WTC11 (cell line): Measurements from ENCODE around the gene ANKRD13C. TPM values are rescaled to one million over a fixed set of nuclear protein-coding genes. Genes with fewer than 3 reads are reported as not detected.

Experiments used
- ATAC-seq: fragments of 200-7000 bp; cut with Tn5 transposase; 2 replicates; pipeline ENCODE4 v1.10.0; 2021; ENCODE audit warnings: mild to moderate bottlenecking, moderate library complexity
- CTCF ChIA-PET: fragments of 300-600 bp; sonication (Branson Sonifier 250); formaldehyde crosslinking; loops from one replicate; lab custom pipeline; 2021; ENCODE audit warnings: antibody characterized with exemption; lab: Charles Lee
- POLR2A ChIA-PET: fragments of 350-600 bp; sonication (Branson Sonifier 250); formaldehyde crosslinking; loops from one replicate; lab custom pipeline; 2021; ENCODE audit warnings: antibody characterized with exemption; lab: Charles Lee
- DNase-seq: peaks from one replicate; pipeline ENCODE4 v3.0.0; 2021; ENCODE audit warnings: low spot score
- H3K27ac Mint-ChIP-seq: 2 replicates; pipeline ENCODE4 v1.8.0; 2021; ENCODE audit warnings: mixed read lengths
- H3K27me3 Mint-ChIP-seq: 2 replicates; pipeline ENCODE4 v1.8.0; 2021; ENCODE audit warnings: low read depth, mild to moderate bottlenecking, moderate library complexity, mixed read lengths
- H3K36me3 Mint-ChIP-seq: 2 replicates; pipeline ENCODE4 v1.8.0; 2021; ENCODE audit warnings: mixed read lengths
- H3K4me1 Mint-ChIP-seq: 2 replicates; pipeline ENCODE4 v1.8.0; 2022; ENCODE audit warnings: mixed read lengths
- H3K4me3 Mint-ChIP-seq: 2 replicates; pipeline ENCODE4 v1.8.0; 2021; ENCODE audit warnings: mild to moderate bottlenecking, moderate library complexity, mixed read lengths
- H3K9me3 Mint-ChIP-seq: 2 replicates; pipeline ENCODE4 v1.8.0; 2021; ENCODE audit warnings: mixed read lengths
- ATF6 ChIP-seq: sonication (generic); formaldehyde crosslinking; IDR thresholded peaks from 2 replicates; pipeline ENCODE4 v1.8.1; 2023; ENCODE audit warnings: mild to moderate bottlenecking, missing genetic modification reagents
- CDX4 ChIP-seq: fragments of 250-450 bp; sonication (Bioruptor Pico); IDR thresholded peaks from 2 replicates; pipeline ENCODE4 v1.9.0; 2021; ENCODE audit warnings: moderate library complexity, mild to moderate bottlenecking, inconsistent platforms, borderline replicate concordance
- E2F5 ChIP-seq: sonication (generic); formaldehyde crosslinking; IDR thresholded peaks from 2 replicates; pipeline ENCODE4 v1.8.1; 2022; ENCODE audit warnings: mild to moderate bottlenecking, moderate library complexity, missing genetic modification reagents
- ELF4 ChIP-seq: sonication (generic); formaldehyde crosslinking; IDR thresholded peaks from 2 replicates; pipeline ENCODE4 v1.8.1; 2022; ENCODE audit warnings: low read depth, mild to moderate bottlenecking, moderate library complexity, missing genetic modification reagents
- ETV6 ChIP-seq: sonication (generic); formaldehyde crosslinking; IDR thresholded peaks from 2 replicates; pipeline ENCODE4 v1.8.1; 2022; ENCODE audit warnings: mild to moderate bottlenecking, missing genetic modification reagents
- FOXP4 ChIP-seq: sonication (generic); formaldehyde crosslinking; IDR thresholded peaks from 2 replicates; pipeline ENCODE4 v1.8.0; 2022; ENCODE audit warnings: mild to moderate bottlenecking, missing genetic modification reagents
- KAT7 ChIP-seq: sonication (generic); formaldehyde crosslinking; IDR thresholded peaks from 2 replicates; pipeline ENCODE4 v1.8.1; 2023; ENCODE audit warnings: missing genetic modification reagents, mild to moderate bottlenecking, borderline replicate concordance
- PREB ChIP-seq: sonication (generic); formaldehyde crosslinking; IDR thresholded peaks from 2 replicates; pipeline ENCODE4 v1.8.1; 2022; ENCODE audit warnings: mild to moderate bottlenecking, missing genetic modification reagents, moderate library complexity, borderline replicate concordance
- PRRX2 ChIP-seq: fragments of 250-450 bp; sonication (Bioruptor Pico); IDR thresholded peaks from 2 replicates; pipeline ENCODE4 v1.8.0; 2021; ENCODE audit warnings: mild to moderate bottlenecking
- SMAD3 ChIP-seq: sonication (generic); formaldehyde crosslinking; IDR thresholded peaks from 2 replicates; pipeline ENCODE4 v1.8.0; 2022; ENCODE audit warnings: missing genetic modification reagents, mild to moderate bottlenecking, borderline replicate concordance
- STAT6 ChIP-seq: sonication (generic); formaldehyde crosslinking; conservative IDR thresholded peaks from 2 replicates; pipeline ENCODE4 v1.8.1; 2023; ENCODE audit warnings: mild to moderate bottlenecking, low read depth, missing genetic modification reagents, moderate library complexity
- TEAD1 ChIP-seq: sonication (generic); formaldehyde crosslinking; IDR thresholded peaks from 2 replicates; pipeline ENCODE4 v1.8.0; 2022; ENCODE audit warnings: mild to moderate bottlenecking, missing genetic modification reagents
- ZNF219 ChIP-seq: sonication (generic); formaldehyde crosslinking; IDR thresholded peaks from 2 replicates; pipeline ENCODE4 v1.8.0; 2023; ENCODE audit warnings: missing genetic modification reagents, mild to moderate bottlenecking, borderline replicate concordance
- ZNF263 ChIP-seq: sonication (generic); formaldehyde crosslinking; IDR thresholded peaks from 2 replicates; pipeline ENCODE4 v1.8.1; 2022; ENCODE audit warnings: low read depth, mild to moderate bottlenecking, moderate library complexity, missing genetic modification reagents
- ZNF281 ChIP-seq: sonication (generic); formaldehyde crosslinking; IDR thresholded peaks from 2 replicates; pipeline ENCODE4 v1.8.0; 2023; ENCODE audit warnings: mild to moderate bottlenecking, missing genetic modification reagents
- ZNF416 ChIP-seq: fragments of 250-450 bp; sonication (Bioruptor Pico); IDR thresholded peaks from 2 replicates; pipeline ENCODE4 v1.9.0; 2021; ENCODE audit warnings: mild to moderate bottlenecking, inconsistent platforms
- ZNF512 ChIP-seq: sonication (generic); formaldehyde crosslinking; IDR thresholded peaks from 2 replicates; pipeline ENCODE4 v1.8.1; 2022; ENCODE audit warnings: missing genetic modification reagents, borderline replicate concordance
- ZNF671 ChIP-seq: fragments of 250-450 bp; sonication (Bioruptor Pico); IDR thresholded peaks from 2 replicates; pipeline ENCODE4 v1.8.0; 2021; ENCODE audit warnings: mild to moderate bottlenecking
- total RNA-seq: library from RNA; stranded (reverse); gene quantifications from 3 replicates; pipeline ENCODE4 v1.2.3, GENCODE V29; 2021

Gene ANKRD13C
- total RNA-seq, 1 experiment from 2014 or later: 22.5 TPM

GRCh38 chr1:70383483-70383882, 29.0 kb upstream of the ANKRD13C start (continued):
- no peak for TF ChIP-seq STAT6
- TF ChIP-seq ZNF671: no peak
- TF ChIP-seq PRRX2: no peak
- no peak for TF ChIP-seq ELF4 (CRISPR knock-in tag)
- no peak for TF ChIP-seq KAT7 (CRISPR knock-in tag)
- TF ChIP-seq ZNF219: no peak
- no peak for TF ChIP-seq ATF6
- TF ChIP-seq ZNF281 (CRISPR knock-in tag): no peak

- no peak overlapping the region; the same call in 1 of the 2 replicates for H3K27ac Mint-ChIP-seq
- ATAC-seq (no peak), DNase-seq (no peak)
- ChIA-PET CTCF (no interaction called here), POLR2A (interaction anchor here (1.4 kb wide), 1 partner anchor 28 kb away, joined by 3 read pairs; the partner anchor contains the start of gene CTH)
- no peak overlapping the region for H3K4me3 Mint-ChIP-seq
- no peak for TF ChIP-seq ZNF416 (CRISPR knock-in tag)
- no peak for TF ChIP-seq CDX4 (CRISPR knock-in tag)
- TF ChIP-seq ZNF512 (CRISPR knock-in tag): no peak
- no peak for TF ChIP-seq ETV6 (CRISPR knock-in tag)
- TF ChIP-seq FOXP4 (CRISPR knock-in tag): no peak
- TF ChIP-seq SMAD3 (CRISPR knock-in tag): no peak
- no peak for TF ChIP-seq PREB (CRISPR knock-in tag)
- no peak for TF ChIP-seq E2F5 (CRISPR knock-in tag)
- no peak for TF ChIP-seq ZNF263
- TF ChIP-seq TEAD1: no peak
- TF ChIP-seq KAT7 (CRISPR knock-in tag): no peak
- no peaks in the 10 kb centered on the region for H3K4me1 Mint-ChIP-seq
- H3K27me3 Mint-ChIP-seq: no peaks in the 10 kb centered on the region
- no peaks in the 10 kb centered on the region for H3K9me3 Mint-ChIP-seq
- no peaks in the 10 kb centered on the region for H3K36me3 Mint-ChIP-seq
Observed at GRCh38 chr1:70382682-70383081, 28.2 kb upstream of the ANKRD13C start.
